GM18511 (cell line): ENCODE measurements around the gene TMEM184B.
A peak's percentile ranks its signal among the peaks of the same experiment; 100 is the strongest.
"Not testable (repeated sequence)": the region's sequence is repeated elsewhere in the genome, so short reads cannot be mapped to it uniquely, and the experiment has no call there.

Source experiments
- ATAC-seq: cut with Tn5 transposase; IDR thresholded peaks from one replicate; pipeline ENCODE4 v1.9.1; 2021; ENCODE audit warnings: mild to moderate bottlenecking, moderate library complexity; ENCODE audit not compliant: unreplicated experiment

Gene TMEM184B

GRCh38 chr22:38186429-38186828 is 86.4 kb downstream of the TMEM184B start:
- no peak for ATAC-seq

DNA sequence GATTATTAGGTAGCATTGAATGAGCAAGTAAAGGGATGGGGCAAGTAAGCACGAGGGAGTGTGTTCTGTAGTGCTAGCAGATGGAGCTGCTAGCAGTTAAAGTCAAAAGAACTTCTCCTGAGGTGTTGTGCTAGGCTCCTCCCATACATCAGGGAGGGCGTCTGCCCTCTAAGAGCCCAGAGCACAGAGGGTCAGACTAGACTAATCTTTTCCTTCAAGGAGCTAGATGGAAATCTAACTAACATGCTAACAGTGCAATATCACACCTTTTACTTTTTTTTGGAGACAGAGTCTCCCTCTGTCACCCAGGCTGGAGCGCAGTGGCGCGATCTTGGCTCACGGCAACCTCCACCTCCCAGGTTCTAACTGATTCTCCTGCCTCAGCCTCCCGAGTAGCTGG is 88.0 kb downstream of the TMEM184B start:
- ATAC-seq: no peak

- ATAC-seq: peak; percentile 83
These were observed 91.2 kb downstream of the TMEM184B start, which contains the start of gene PLA2G6 for GRCh38 chr22:38181453-38182200. Gene PLA2G6 (minus strand): TSS chr22:38181830. CDS start chr22:38169426, 12,404 bp downstream.

- no peak for ATAC-seq
These were observed 91.9 kb downstream of the TMEM184B start for GRCh38 chr22:38180841-38181452.

- ATAC-seq: not testable (repeated sequence)
These were observed 94.2 kb downstream of the TMEM184B start for GRCh38 chr22:38178605-38178937.

DNA sequence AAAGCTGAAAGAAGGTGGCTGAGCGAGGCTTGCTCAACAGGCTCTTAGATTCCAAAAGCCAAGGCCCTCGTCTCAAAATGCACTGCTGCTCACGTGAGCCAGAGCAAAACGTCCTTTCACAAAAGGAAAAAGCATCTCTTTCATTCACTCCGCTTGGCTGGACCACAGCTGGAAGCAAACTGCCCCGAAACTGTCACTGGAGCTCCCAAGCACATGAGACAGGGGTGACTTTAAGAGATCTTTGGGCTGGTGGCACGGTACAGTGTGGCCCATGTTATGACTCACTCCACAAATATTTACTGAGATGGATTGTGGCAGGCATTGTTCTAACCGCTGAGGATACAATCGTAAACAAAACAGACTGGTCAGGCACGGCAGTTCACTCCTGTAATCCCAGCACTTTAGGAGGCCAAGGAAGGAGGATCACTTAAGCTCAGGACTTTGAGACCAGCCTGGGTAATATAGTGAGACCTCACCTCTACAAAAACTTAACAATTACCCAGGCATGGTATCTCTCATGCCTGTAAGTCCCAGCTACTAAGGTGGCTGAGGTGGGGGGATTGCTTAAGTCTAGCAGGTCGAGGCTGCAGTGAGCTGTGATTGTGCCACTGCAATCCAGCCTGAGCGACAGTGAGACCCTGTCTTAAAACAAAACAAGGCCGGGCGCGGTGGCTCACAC is 94.7 kb downstream of the TMEM184B start:
- ATAC-seq: no peak

GRCh38 chr22:38177571-38177925 is 95.3 kb downstream of the TMEM184B start:
- ATAC-seq: not testable (repeated sequence)

GRCh38 chr22:38177044-38177443 is 95.8 kb downstream of the TMEM184B start:
- ATAC-seq: no peak

- ATAC-seq: no peak
These were observed 96.6 kb downstream of the TMEM184B start for GRCh38 chr22:38176170-38176741.

DNA sequence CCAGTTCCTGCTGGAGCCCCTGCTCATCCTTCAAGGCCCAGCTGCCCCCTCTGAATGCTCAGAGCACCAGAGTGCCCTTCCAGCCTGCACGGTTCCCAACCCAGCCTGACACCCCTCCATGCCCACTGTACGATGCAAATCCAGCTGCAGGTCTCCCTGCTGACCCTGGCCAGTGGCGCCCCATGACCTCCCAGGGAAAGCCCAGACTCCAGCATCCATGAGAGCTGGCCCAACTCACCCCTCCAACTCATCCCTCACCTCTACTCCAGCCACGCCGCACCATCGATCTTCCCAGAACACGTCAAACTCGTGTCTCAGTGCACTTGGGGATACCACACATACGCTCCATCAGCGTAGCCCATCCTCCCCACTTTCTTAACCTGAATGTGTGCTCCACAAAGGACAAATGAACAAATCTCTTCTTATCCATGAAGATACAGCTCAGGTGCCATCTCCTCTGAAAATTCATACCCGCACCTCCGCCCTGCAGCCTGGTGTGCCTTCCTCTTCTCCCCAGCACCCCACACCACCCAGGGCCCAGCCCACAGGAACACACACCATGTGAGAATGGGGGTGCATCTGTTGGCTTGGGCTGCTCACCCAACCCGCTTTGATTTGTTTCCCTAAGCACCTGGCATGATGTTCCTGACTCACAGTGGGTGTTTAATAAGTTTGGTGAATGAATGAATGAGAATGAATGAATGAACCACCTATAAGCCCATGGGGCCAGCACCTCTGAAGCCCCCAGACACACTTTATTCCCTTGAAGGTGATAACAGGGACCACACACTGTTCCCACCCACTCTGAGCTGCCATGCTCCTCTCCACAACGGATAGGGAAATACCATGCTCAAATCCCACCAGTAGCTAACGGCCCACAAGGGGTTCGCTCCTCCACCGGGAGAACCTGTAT is 97.3 kb downstream of the TMEM184B start:
- ATAC-seq: no peak

DNA sequence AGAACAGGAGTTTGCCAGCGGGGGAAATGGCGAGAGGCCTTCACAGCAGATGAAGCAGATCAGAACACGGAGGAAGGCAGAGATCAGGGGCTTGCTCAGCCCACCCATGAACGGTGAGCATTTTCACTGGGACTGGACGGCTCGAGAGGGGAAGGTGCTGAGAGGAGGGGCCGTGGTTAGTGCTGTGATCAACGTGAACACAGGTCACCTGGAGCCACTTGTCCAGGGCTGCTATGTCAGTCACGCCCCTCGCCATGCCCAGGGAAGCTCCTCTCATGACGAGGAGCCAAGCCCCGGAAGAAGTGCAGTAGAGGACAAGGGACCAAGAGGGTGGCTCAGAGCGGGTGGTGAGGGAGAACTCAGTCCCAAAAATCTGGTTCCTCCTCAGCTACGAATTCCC is 98.2 kb downstream of the TMEM184B start:
- no peak for ATAC-seq

DNA sequence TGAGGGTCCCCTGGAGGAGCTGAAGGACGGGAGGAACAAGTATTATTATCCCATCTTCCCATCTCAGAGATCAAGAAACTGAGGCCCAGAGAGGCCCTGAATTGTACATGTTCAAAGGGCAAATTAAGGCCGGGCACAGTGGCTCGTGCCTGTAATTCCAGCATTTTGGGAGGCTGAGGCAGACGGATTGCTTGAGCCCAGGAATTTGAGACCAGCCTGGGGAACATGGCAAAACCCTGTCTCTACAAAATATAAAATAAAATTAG is 99.2 kb downstream of the TMEM184B start:
- ATAC-seq: no peak

DNA sequence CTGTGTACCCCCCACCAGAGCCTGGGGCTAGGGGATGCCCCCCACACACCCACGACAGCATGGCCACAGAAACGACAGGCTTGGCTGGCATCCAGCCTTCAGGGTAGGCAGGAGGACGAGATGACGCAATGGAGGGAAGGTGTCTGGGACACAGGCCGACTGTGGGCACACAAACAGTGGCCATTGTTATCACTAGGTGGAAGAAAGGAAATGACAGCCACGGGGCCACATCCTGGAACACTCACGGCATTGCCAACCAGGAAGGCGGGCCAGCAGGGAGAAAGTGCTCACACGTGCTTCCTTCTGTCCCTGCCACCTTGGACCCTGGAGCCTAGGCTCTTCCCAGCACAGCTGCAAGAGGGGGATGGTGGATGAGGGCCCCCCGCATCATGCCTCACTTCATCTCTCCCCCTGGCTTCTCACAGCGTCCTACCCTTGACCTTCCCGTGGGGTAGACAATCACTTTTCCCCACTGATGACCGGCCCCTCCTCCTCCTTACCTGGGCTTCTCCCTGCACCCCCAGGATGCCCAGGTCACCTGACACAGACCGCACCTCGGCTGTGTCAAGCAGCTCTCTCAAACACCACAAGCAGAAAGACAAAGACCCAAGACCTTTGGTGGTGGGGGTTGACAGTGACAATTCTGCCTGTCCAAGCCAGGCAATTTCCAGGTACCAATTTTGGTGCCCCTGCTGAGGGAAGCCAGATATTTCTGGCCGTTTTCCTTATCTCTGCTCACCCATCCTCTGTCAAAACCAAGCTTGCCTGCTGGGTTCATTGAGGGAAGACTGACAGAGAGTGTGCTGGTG is 99.8 kb downstream of the TMEM184B start:
- no peak for ATAC-seq

GRCh38 chr22:38171927-38172831 is 100.6 kb downstream of the TMEM184B start:
- no peak for ATAC-seq

DNA sequence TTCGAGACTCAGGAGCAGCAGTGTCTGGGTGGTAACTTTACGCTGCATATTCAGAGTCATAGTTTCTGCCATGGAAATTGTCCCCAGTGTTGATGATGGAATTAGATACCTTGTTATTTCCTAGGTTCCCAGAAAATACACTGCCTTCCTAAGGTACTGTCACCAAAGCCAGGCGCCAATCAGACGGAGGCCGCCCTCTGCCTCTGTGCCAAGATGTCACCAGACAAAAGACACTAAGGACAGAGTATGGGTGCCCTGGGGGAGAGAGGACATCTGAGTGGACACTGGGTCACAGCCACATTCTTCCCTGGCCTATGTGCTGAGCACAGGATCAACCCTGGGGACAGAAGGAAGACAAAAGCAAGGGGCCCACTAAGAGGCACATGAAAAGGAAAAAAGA is 102.3 kb downstream of the TMEM184B start:
- ATAC-seq: no peak
